Measurements from ENCODE around the gene MAPK8IP3.
"Not testable (repeated sequence)": the region's sequence is repeated elsewhere in the genome, so short reads cannot be mapped to it uniquely, and the experiment has no call there.

Gene MAPK8IP3

DNA sequence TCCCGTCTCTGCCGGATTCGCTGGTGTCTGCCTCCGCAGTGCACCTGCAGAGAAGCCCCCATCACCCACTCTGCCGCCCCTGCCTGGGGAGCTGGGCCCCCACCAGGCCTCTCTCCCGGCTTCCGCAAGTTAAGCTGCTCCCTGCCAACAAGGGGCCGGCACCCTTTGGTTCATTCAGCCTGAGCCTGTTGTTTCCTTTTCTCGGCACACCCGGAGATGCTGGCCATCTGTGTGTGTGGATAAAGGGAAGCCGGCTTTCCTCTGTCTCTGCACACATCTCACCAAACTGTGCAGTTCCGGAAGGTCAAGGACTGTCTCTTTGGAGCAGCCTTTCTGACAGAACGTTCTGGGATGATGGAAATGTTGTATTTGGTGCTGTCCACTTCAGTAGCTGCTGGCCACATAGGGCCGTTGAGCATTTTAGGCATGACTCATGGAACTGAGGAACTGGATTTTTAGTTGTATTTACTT lies 6.8 kb downstream of the MAPK8IP3 start:
- DNase-seq, result no peak

DNA sequence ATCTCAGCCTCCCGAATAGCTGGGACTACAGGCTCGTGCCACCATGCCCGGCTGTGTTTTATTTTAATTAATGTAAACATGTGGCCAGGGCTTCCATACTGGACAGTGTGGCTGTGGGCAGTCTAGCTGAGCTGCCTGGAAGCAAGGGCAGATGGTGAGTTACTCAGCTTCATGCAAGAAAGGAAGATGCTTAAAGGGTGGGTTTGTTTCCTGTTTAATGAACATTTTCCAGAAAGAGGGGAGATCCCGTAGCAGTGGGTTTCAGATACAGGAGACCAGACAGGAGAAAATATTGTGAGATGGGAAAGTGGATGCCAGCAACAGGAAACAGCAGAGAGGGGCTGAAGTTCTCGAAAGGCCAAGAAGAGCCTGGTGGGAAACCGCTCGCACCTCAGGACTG lies 7.3 kb downstream of the MAPK8IP3 start:
- DNase-seq, result no peak

DNA sequence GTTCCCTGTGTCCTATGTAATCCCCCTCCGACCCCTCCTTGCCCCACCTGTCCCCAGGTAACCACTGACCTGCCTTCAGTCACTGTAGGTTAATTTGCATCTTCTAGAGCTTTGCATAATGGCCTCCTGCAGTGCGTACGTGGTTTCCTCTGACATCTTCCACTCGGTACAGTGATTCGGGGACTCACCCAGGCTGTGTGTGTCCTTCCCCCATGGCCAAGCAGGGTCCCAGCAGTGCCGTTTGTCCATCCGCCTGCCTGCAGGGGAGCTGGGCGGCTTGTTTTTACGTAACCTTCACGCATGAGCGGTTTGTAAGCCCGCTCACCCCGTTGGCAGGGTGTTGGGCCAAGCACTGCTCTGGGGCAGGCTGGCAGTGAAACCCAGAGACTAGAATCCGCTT lies 7.9 kb downstream of the MAPK8IP3 start:
- no peak for DNase-seq

DNA sequence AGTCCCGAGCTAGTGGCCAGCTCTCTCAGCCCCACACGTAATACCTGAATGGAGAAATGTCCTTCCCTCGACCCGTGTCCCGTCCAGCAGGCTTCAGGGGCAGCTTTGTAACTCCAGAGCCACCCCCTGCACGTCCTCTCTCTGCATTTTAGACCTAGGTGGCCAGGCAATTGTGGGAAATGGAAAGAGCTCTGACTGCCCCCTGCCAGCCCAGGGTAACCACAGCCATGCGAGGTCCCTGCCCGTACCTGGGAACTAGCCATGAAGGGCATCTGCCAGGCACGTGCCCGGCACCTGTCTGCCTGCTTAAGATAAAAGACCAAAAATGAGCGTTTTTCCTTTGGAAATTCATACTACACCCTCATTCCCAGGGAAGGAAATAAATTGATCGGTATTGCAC lies 9.2 kb downstream of the MAPK8IP3 start:
- no peak for DNase-seq

DNA sequence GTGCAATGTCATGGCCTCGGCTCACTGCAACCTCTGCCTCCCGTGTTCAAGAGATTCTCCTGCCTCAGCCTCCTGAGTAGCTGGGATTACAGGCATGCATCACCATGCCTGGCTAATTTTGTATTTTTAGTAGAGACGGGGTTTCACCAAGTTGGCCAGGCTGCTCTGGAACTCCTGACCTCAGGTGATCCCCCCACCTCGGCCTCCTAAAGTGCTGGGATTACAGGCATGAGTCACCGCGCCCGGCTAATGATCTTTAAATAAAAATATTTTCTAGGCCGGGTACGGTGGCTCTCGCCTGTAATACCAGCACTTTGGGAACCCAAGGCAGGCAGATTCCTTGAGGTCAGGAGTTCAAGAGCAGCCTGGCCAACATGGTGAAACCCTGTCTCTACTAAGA lies 12.2 kb downstream of the MAPK8IP3 start:
- not testable (repeated sequence) for DNase-seq

DNA sequence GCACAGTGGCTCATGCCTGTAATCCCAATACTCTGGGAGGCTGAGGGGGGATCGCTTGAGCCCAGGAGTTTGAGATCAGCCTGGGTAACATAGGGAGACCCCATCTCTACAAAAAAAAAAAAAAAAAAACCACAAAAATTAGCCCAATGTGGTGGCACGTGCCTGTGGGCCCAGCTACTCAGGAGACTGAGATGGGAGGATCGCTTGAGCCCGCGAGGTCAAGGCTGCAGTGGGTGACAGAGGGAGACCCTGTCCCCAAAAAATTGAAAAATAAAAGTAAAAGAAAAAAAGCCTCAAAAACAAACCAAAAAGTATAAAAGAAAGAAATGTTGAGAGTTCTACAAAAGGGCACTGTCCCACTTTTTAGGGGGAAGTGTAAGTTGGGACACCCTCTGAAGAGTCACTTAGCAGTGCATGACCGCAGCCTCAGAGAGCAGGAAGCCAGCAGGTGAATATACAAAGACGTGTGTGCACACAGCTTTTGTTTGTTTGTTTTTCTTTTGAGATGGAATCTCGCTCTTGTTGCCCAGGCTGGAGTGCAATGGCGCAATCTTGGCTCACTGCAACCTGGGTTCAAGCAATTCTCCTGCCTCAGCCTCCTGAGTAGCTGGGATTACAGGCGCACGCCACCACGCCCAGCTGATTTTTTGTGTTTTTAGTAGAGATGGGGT lies 13.7 kb downstream of the MAPK8IP3 start:
- DNase-seq, result not testable (repeated sequence)

DNA sequence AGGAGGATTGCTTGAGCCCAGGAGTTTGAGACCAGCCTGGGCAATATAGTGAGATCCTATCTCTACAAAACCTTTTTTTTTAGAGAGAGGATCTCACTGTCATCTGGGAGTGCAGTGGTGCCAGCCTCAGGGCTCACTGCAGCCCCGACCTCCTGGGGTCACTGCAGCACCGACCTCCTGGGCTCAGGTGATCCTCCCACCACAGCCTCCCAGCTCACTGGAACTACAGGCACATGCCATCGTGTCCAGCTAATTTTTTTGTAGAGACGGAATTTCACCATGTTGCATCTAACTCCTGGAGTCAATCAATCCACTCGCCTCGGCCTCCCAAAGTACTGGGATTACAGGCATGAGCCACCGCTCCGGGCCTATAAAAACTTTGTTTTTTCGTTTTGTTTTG lies 15.4 kb downstream of the MAPK8IP3 start:
- DNase-seq, result no peak

DNA sequence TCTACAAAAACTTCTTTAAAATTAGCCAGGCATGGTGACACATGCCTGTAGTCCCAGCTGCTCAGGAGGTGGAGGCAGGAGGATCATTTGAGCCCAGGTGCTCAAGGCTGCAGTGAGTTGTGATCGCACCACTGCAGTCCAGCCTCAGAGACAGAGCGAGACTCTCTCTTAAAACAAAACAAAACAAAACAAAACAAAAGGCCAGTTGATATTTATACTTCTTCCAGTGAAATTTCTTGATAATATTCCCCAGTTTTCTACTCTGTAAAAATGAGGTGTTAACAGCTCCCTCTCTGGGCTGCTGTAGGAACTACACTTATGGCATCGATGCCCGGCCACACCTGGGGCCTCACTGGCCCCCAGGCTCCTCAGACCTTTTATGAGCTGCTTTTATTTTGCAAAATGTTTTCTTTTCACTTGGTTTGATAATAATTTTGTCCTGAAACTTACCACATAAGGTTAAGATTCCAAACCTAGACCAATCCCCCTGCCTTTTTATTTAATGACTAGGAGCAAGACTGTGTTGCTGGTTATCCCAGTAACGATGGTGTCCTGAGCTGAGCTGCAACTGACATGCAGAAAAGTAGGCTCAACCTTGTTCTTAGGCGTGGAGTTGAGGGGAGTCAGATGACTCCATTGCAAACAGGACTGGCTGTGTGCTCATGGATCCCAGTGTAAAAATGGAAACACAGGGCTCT lies 17.6 kb downstream of the MAPK8IP3 start:
- DNase-seq, result peak; percentile 32

DNA sequence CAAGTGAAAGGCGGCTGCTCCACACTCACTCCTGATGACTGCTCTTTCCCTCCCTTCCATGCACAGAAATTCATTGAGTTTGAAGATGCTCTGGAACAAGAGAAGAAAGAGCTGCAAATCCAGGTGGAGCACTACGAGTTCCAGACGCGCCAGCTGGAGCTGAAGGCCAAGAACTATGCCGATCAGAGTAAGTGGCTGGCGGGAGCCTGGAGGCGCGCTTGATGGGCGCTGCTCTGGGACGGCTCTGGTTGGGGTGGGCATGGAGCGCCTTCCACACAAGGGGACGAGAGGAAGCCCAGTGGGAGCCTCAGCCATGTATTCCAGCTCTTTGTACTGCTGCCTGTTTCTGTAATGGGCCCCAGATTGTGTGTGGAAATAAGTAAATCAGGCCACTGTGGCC lies 18.5 kb downstream of the MAPK8IP3 start:
- DNase-seq, result no peak

DNA sequence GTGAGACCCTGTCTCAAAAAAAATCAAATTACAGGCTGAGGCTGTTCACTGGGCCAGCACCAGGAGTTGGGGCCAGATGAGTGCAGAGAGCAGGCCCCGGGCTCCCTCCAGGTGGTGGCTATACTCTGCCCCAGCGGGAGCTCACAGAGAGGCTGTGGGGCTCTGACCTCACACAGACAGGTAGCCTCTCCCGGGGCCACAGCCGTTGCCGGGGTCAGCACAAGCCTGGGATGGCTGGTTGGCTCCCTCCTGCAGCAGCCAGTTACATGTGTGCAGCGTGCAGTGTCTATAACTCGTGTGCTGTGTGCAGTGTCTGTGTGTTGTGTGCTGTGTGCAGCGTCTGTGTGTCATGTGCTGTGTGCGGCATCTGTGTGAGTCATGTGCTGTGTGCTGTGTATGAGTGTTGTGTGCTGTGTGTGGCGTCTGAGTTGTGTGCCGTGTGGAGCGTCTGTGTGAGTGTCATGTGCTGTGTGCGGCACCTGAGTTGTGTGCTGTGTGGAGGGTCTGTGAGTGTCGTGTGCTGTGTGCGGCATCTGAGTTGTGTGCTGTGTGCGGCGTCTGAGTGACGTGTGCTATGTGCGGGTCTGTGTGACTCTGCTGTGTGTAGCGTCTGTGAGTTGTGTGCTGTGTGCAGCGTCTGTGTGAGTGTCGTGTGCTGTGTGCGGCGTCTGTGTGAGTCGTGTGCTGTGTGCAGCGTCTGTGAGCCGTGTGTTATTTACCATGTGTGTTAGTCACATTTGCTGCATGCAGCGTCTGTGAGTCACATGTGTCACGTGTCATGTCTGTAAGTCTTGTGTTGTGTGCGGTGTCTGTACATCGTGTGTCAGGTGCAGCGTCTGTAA lies 20.9 kb downstream of the MAPK8IP3 start:
- no peak for DNase-seq

DNA sequence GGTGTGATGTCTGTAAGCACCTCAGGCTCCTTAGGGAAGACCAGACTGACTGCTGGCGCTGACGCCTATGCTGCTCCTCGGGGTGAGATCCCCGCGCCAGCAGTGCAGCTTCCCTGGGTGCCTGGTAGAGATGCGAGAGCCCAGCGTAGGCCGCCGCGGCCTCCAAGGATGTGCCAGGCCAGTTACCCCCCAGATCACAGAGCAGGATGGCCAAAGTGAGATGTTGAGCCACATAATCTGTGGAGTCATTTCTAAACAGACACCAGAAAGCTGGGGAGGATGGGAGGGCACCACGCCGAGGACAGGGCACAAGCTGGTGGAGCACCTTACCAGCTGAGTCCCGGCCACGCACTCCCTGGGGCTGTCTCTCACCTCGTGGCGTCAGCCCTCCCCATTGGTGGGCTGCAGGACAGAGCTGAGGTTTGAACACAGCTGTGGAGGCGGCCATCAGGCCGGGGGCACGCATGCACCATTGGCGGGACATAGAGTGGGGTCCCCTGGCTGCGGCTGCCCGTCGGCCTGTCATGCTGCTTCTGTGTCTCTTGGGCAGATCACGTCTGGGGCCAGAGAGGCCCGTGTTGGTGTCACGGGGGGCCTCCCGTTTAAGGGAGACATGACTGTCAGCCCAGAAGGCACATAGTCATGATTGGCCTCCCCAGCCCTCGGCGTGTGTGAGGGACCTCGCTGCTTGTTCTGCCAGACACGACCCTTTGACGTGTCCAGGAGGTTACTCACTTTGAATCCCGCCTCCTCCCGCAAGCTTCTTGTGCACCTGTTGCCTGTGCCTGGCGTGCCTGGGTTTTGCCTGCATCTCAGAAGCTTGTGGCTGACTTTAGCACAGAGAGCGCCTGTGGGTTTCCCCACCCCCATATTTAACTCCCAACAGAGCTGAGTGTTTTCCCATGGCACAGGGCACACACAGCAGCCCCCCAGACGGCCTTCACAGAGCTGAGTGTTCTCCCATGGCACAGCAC lies 21.9 kb downstream of the MAPK8IP3 start:
- no peak for DNase-seq

DNA sequence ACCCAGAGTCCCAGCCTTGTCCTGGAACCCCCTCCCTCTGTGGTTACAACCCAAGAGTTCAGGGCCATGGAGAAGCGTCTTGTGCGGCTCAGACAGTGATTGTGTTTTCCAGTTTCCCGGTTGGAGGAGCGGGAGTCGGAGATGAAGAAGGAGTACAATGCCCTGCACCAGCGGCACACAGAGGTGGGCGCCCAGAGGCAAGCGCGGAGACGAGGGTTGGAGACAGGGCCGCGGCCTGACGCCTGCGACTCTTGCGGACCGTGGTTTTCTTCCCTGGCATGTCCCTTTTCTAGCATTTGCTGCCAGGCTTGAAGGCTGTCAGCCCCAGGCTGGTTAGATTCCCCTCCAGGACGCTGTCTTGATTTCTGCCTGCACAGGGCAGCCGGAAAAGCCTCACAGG lies 23.0 kb downstream of the MAPK8IP3 start:
- DNase-seq, result no peak

DNA sequence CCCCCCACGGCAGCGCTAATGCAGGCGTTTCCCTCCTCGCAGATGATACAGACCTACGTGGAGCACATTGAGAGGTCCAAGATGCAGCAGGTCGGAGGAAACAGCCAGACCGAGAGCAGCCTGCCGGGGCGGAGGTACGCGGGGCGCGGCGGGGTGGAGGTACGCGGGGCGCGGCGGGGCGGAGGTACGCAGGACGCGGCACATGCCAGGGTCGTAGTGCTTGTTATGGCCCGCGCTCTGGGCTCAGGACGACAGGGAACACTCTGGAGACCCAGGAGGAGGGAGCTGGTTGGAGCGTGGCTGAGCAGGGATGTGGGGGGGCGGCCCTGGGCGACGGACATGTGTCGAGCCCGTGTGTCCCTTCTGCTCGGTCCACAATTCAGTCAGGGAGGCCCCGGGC lies 23.4 kb downstream of the MAPK8IP3 start:
- DNase-seq, result no peak

DNA sequence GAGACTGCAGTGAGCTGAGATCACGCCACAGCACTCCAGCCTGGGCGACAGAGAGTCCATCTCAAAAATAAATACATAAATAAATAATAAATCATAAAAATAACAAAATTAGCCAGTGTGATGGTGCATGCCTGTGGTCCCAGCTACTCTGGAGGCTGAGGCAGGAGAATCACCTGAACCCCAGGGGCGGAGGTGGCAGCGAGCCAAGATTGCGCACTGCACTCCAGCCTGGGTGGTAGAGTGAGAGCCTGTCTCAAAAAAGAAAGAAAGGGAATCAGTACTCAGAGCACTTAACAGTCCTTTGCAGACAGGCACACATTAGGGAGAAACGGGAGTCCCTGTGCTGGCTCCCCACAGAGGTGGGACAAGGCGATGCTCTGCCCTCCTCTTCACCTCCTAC lies 25.1 kb downstream of the MAPK8IP3 start:
- no peak for DNase-seq

DNA sequence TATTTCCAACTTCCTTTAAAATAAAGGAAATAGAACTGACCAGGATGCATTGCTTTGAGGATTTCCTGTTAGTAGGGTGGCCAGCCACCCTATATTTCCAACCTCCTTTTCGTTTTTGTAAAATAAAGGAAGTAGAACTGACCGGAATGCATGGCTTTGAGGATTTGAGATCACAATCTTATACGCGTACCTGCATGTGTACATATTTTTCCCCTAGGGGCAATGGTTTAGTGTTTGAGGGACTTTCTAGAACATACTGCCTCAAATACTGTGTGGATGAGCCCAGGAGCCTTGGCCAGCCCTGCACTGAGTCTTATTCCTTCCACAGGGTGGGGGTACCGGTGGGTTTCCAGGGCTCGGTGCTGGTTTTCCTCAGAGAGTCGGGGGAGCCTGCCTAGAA lies 25.6 kb downstream of the MAPK8IP3 start:
- DNase-seq, result no peak

DNA sequence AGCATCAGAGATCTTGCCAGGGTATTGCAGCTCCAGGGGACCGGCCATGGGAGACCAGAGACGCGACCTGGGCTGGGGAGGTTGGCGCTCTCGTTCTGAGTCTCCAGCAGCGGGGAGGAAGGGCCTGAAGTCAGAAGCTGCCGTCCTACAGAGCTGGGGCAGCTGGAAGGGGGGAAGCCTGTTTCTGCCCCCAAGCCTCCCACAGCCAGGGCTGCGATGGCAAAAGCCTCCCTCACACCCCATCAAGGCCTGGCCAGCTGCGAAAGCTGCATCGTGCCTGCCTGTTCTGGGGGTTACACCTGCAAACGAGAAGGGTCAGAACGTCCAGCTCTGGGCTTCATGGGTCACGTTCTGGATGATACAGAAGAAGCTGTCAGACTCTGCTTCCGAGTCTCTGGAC lies 26.1 kb downstream of the MAPK8IP3 start:
- no peak for DNase-seq

DNA sequence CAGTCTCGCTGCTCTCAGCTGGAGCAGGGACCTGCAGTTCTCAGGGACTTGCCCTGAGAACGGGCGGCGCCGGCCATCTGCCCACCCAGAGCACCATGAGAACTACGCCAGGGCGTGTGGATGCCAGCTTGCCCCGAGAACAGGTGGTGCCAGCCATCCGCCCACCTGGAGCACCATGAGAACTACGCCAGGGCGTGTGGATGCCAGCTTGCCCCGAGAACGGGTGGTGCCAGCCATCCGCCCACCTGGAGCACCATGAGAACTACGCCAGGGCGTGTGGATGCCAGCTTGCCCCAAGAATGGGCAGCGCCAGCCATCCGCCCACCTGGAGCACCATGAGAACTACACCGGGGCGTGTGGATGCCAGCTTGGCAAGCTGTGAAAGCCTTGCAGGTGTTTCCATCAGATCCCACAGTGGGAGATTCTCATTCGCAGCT lies 26.6 kb downstream of the MAPK8IP3 start:
- DNase-seq, result not testable (repeated sequence)

DNA sequence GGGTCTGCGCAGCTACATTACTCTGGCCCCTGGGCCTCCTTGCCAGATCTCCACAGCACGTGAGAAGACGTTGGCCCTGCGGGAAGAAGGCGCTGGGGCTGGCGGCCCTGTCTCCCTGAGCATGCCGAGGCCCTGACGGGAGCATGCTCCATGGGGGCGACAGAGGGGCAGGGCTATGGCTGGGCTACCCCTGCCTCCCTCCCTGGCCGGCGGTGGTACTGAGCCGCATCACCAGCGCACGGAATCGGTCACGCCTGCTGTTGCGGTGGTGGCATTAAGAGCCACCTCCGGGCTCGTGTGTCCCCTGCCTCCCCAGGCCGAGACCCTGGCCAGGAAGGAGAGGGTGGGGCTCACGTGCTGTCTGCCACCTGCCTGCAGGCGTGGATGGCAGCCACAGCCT lies 28.1 kb downstream of the MAPK8IP3 start:
- no peak for DNase-seq

DNA sequence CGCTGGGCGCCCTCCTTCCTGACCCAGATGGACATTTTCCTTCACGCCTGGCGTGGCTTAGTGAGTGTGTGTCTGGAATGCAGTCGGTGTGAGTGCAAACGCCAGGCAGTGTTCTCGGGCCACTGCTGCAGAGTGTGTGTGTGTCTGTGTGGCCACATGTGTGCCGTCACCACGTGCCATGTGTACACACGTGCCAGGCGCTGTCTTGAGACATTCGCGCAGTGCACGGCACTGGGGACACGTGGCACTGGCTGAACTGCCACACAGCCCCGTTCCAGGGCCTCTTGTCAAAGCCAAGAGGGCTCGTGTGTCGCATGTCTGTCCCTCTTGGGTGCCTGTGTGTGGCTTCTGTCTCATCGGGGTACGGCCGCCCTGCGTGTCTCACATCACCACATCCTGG lies 28.8 kb downstream of the MAPK8IP3 start:
- DNase-seq, result no peak

DNA sequence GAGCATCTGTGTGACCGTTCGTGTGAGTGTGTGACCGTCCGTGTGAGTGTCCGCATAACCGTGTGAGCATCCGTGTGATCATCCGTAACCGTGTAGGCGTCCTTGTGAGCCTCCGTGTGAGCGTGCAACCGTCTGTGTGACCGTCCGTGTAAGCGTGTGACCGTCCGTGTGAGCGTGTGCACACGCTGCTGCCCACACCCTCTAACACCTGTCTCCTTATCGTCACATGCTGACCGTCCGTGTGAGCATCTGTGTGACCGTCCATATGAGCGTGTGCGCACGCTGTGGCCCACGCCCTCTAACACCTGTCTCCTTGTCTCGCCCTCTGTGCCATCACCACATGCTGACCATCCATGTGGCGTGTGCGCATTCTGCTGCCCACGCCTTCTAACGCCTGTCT lies 34.2 kb downstream of the MAPK8IP3 start:
- no peak for DNase-seq

DNA sequence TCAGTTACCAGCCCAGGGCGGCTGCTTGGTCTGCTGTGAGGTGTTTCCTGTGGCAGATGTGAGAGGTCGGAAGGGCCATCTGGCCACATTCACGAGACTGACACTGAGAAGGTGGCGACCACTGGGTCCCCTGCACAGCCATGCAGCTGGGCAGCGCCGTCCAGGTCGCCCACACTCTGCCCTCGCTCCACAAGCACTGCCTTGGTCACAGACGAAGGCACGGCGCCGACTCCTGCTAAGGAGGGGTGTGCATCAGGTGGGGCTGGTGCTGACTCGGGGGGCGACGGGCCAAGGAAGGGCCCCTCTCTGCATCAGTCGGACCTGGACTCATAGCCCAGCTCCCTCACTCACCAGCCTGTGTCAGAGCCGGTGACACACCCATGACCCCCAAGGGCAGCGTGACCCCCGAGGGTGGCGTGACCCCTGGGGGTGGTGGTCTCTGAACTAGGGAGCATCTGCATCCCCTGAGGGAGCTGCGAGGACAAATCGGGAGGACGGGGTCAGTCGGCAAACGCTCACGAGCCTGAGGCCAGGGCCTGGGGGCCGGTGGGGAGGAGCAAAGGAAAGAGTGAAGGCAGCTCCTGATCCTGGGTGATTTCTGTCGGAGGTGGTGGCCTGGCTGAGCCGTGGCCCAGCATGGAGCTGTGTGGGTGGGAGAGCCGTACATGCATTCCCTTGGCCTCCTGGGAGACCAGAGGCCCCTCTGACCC lies 34.9 kb downstream of the MAPK8IP3 start:
- no peak for DNase-seq
